Ishikawa (cell line): ENCODE results near the gene LRRC17.

Experiments
- CREB1 ChIP-seq: IDR thresholded peaks from 2 replicates; pipeline ENCODE4 v1.6.1; 2012; ENCODE audit warnings: low read depth
- EP300 ChIP-seq: IDR thresholded peaks from 2 replicates; pipeline ENCODE4 v1.6.1; 2012; ENCODE audit warnings: borderline replicate concordance
- RAD21 ChIP-seq: IDR thresholded peaks from 2 replicates; pipeline ENCODE4 v1.6.1; 2012; ENCODE audit warnings: low read depth
- TAF1 ChIP-seq: IDR thresholded peaks from 2 replicates; pipeline ENCODE4 v1.6.1; 2012; ENCODE audit warnings: low read depth, mild to moderate bottlenecking
- TEAD4 ChIP-seq: IDR thresholded peaks from 2 replicates; pipeline ENCODE4 v1.6.1; 2012
- YY1 ChIP-seq: IDR thresholded peaks from 2 replicates; pipeline ENCODE4 v1.6.1; 2012; ENCODE audit warnings: low read depth
- TF ChIP-seq, protein P1 (sequence below): IDR thresholded peaks from 2 replicates; pipeline ENCODE4 v1.6.1; 2012
- TF ChIP-seq, protein P2 (sequence below): IDR thresholded peaks from 2 replicates; pipeline ENCODE4 v1.6.1; 2012; ENCODE audit warnings: low read depth, mild to moderate bottlenecking

DNA sequence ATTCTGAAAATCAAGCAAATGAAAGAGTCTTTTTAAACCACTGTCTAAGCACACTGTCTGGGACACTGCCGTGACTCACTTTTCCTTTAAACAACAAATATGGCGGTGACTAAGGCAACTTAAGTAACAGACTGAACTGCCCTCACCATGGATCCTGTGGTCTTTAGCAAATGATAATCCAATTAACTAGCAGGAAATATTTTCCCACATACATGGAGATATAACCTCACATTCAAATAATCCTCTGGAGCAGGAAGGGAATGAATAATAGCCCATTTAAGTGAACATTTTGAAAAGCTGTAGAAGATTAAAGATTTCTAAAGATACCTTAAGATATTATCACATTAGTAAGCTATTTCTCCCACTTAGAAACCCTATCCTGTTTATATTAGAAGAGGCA is 40.3 kb upstream of the LRRC17 start:
- TF ChIP-seq, protein P1, sequence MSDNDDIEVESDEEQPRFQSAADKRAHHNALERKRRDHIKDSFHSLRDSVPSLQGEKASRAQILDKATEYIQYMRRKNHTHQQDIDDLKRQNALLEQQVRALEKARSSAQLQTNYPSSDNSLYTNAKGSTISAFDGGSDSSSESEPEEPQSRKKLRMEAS: no peak
- TF ChIP-seq, protein P2, sequence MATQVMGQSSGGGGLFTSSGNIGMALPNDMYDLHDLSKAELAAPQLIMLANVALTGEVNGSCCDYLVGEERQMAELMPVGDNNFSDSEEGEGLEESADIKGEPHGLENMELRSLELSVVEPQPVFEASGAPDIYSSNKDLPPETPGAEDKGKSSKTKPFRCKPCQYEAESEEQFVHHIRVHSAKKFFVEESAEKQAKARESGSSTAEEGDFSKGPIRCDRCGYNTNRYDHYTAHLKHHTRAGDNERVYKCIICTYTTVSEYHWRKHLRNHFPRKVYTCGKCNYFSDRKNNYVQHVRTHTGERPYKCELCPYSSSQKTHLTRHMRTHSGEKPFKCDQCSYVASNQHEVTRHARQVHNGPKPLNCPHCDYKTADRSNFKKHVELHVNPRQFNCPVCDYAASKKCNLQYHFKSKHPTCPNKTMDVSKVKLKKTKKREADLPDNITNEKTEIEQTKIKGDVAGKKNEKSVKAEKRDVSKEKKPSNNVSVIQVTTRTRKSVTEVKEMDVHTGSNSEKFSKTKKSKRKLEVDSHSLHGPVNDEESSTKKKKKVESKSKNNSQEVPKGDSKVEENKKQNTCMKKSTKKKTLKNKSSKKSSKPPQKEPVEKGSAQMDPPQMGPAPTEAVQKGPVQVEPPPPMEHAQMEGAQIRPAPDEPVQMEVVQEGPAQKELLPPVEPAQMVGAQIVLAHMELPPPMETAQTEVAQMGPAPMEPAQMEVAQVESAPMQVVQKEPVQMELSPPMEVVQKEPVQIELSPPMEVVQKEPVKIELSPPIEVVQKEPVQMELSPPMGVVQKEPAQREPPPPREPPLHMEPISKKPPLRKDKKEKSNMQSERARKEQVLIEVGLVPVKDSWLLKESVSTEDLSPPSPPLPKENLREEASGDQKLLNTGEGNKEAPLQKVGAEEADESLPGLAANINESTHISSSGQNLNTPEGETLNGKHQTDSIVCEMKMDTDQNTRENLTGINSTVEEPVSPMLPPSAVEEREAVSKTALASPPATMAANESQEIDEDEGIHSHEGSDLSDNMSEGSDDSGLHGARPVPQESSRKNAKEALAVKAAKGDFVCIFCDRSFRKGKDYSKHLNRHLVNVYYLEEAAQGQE: no peak
- no peak for TF ChIP-seq YY1
- TF ChIP-seq EP300: no peak
- no peak for TF ChIP-seq TAF1
- TF ChIP-seq RAD21: no peak
- TF ChIP-seq CREB1: no peak
- no peak for TF ChIP-seq TEAD4
